ENCODE data around the gene WNT5A.

DNA sequence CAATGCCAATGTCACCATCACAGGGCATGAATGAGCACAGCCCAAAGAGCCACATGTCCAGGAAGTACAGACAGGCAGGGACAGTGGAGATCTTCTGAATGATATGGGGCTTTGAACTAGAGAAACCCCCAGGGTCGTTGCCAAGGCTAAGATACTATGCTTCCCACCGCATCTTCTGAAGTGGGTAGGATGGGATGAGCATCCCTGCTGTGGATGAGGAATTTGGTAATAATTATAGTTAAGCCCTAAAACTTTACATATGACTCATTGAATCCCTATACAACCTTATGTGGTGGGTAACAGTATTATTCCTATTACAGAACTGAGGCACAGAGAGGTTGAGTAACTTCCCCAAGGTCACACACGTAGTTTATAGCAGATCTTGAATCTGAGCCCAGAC, 44.2 kb downstream of the WNT5A start:
- TF ChIP-seq, protein P1, sequence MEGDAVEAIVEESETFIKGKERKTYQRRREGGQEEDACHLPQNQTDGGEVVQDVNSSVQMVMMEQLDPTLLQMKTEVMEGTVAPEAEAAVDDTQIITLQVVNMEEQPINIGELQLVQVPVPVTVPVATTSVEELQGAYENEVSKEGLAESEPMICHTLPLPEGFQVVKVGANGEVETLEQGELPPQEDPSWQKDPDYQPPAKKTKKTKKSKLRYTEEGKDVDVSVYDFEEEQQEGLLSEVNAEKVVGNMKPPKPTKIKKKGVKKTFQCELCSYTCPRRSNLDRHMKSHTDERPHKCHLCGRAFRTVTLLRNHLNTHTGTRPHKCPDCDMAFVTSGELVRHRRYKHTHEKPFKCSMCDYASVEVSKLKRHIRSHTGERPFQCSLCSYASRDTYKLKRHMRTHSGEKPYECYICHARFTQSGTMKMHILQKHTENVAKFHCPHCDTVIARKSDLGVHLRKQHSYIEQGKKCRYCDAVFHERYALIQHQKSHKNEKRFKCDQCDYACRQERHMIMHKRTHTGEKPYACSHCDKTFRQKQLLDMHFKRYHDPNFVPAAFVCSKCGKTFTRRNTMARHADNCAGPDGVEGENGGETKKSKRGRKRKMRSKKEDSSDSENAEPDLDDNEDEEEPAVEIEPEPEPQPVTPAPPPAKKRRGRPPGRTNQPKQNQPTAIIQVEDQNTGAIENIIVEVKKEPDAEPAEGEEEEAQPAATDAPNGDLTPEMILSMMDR (conservative IDR thresholded peaks at IDR 0.05) = no peak
- TF ChIP-seq EZH2 (IDR thresholded peaks at IDR 0.05; ENCODE audit: low read depth) = no peak

Measured in PC-9 (cell line).